NCI-H146 (cell line): ENCODE results near the gene SALL3.
"Not testable (repeated sequence)": the region's sequence is repeated elsewhere in the genome, so short reads cannot be mapped to it uniquely, and the experiment has no call there.

ENCODE experiments used
- DNase-seq: peaks from one replicate; lab custom pipeline; 2025; lab: John Stamatoyannopoulos, UW

The SALL3 gene

GRCh38 chr18:78979730-78980278 is at the start of gene SALL3:
TSS of gene SALL3 (plus strand) at chr18:78979818. CDS start at chr18:78980275, 457 bp downstream.
- DNase-seq: peak; percentile 88

DNA sequence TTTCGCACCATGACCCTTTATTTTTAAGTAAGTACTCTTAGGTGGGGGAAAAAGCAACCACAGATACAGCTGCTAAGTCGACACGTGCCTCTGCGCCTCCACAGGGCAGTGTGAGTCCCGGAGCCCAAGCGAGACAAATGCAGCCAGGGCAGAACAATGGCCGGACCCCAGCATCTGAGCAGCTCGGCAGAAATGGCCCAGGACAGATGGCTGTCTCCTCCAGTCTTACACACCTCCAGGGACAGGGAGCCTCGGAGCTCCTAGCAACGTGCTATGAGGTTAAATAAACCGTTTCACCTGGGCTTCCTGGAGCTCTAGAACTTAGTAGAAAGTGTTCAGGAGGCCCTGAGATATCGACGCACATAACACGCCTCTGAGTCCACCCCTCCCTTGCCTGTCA is 47.3 kb upstream of the SALL3 start:
- no peak for DNase-seq

DNA sequence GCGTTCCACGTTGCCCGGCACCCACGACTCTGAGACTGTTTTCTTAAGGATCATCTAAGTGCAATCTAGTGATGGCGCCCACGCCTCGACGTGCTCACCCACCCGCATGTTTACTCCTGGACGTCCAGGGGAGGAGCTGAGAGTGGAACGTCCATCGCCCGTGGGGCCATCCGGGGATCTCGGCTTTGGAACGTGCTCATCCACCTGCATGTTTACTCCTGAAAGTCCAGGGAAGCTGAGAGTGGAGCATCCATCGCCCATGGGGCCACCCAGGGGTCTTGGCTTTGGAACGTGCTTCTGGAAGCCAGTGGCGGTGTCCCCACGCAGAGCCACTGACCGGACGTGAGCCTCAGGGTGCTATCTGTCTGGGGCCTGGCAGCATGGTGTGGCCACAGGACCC is 45.6 kb upstream of the SALL3 start:
- no peak for DNase-seq

GRCh38 chr18:78934551-78935225 is 44.9 kb upstream of the SALL3 start:
- DNase-seq: no peak

DNA sequence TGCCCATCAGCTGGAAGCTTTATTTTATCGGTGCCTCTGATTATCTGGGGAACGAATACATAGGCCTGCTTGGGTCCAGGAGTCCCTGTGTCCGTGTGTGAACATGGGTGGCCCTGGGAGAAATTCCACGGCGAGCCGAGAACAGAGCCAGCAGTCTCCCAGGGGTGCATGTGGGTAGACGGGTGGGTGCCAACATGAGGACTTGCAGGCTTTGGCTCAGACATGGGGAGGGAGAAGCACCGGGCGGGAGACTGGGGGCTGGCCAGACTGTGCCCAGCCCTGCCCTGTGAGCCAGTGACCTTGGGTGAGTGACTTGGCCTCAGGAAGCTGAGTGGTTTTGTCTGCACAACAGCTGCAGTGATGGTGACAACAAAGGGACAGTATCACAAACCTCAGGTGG is 44.2 kb upstream of the SALL3 start:
- DNase-seq: no peak

DNA sequence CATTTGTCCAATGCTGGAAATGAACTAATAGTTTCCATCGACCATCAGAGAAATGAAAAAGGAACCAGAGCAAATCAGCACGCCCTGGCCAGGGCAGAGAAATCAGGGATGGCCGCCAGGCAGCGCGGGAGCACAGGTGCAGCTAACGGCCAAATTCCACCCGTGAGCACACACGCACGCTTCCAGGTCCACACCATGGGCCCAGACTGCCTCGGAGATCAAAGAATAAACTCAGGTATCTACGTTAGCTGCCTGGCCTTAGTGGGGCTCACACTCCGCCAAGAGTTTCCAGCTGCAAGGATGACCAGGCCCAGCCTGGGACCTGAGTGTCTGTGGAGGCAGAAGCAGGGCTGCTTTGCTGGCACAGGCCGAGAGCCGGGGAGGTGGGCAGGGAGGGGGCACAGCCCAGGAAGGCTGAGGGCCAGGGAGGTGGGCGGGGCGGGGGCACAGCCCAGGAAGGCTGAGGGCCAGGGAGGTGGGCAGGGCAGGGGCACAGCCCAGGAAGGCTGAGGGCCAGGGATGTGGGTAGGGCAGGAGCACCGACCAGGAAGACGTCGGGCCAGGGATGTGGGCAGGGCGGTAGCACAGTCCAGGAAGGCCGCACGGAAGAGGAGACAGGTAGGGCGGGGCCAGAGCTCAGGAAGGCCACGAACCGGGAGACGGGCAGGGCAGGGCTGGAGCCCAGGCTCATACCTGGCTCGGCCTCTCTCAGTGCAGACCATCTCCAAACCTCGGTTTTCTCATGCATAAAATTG is 43.2 kb upstream of the SALL3 start:
- no peak for DNase-seq

DNA sequence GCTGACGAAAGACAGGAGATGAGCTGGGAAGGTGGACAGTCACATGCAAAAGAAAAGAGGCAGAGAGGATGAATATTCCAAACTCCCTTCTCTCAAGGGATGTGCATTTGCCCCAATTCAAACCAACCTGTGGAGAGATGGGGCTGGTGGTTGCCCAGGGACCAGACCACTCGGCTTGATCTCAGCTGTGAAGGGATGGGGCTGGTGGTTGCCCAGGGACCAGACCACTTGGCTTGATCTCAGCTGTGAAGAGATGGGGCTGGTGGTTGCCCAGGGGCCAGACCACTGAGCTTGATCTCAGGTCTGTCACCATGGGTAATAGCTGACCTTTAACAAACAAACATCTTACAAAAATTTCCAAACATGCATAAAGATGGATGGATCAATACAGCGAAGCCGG is 42.5 kb upstream of the SALL3 start:
- no peak for DNase-seq

DNA sequence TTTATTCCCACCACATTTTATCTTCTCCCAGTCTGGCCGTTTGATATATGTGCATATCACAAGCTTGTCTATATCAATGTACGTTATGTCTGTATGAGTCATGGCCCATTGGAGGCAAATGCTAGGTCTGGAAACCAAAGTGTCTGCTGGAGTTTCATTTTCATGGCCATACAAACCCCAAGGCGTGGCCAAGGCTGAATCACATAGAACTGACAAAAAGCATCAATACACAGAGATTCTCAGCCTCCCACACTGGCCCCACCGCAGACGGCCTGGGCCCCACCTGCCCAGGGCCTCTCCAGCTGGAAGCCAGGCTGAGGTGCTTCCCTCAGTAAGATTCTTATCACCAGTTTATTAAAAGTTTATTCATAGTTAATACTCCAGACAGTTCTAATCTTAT is 40.5 kb upstream of the SALL3 start:
- no peak for DNase-seq

DNA sequence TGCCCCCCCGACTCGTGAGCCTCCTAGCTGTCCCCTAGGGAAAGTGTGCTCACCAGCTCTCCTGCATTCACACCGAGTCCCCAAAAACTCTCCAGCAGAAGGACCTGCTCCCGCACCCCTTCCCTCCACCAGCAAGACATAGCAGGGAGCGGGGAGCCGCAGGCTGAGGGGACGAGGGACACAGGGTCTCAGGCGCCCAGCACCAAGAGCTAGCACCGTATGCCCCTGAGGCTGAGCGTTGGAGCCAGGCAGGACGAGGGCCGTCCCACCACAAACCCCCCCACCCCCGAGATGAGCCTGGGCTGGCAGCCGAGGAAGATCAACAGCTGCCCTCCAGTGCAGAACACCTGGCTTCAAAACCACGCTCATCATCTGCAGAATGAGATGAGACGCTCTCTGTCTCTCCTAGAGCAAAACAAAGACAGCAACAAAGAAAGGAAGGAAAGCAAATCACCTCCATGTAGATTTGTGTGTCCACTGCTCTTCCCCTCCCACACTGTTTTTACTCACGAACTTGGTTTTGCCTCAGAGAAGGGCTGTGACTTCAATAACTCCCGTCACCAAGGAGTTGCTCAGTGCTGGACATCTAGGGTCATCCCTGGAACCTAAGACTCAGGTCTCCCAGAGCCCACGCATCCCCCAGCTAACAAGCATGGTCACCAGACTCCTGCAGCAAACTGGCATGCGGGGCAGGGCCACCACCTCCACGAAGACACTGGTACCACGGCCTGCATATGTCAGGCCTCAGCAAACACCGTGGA is 39.7 kb upstream of the SALL3 start:
- DNase-seq: no peak

DNA sequence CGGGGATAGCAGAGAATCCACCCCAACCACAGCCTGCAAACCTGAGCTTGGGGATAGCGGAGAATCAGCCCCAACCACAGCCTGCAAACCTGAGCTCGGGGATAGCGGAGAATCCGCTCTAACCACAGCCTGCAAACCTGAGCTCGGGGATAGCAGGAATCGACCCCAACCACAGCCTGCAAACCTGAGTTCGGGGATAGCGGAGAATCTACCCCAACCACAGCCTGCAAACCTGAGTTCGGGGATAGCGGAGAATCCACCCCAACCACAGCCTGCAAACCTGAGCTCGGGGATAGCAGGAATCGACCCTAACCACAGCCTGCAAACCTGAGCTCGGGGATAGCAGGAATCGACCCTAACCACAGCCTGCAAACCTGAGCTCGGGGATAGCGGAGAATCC is 37.4 kb upstream of the SALL3 start:
- DNase-seq: not testable (repeated sequence)

GRCh38 chr18:78945628-78946027 is 34.0 kb upstream of the SALL3 start:
- no peak for DNase-seq

DNA sequence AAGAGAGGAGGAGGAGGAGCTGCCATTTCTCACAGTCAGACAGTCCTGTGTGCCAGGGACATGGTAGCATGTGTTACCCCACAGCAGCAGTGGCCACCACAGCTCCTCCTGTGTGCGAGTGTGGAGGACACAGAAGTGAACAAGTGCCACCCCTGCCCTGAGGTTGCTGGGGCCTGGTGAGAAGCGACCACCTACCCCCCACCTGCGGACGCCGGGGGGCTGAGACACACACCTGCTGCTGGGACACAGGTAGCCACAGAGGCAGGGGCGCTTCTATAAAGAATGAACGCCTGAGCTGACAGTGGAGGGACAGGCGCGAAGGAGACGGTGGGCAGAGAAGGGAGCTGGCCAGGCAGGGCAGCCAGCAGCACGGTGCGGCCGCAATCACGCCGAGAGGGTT is 32.3 kb upstream of the SALL3 start:
- no peak for DNase-seq

DNA sequence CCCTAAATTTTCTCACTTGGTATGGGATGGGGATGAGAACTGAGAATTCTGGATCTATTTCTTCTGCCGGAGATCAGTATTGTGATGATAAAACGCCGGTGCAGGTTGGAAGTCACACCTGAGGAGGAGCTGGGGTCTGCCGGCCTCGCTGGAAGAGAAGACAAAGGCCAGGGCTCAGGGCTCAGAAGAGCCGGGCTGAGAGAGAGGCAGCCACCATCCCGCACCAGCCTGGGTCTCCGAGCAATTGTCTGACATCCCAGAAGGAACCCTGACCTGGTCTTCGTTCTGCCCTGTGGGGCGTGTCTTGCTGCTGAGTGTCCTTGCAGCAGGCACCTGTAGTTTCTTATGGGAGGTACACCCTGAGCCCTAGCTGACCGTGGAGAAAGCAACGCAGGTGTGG is 31.4 kb upstream of the SALL3 start:
- DNase-seq: no peak

DNA sequence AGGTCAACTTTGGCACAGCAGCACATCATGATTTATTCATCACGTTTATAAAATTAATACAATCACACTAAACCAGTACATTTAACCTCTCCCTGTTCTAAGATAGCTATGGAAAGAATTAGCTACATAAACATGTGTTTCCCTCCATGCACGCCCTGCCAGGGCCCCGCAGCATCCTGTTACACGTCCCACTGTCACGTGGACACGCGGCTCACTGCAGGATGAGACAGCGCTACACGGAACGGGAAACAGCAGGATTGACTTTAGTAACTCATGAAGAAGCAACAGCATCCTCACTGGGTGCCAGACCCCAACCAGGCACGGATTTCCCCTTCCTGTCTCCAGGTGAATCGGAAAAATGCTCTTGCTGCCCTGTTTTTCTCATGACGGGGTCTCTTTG is 30.9 kb upstream of the SALL3 start:
- DNase-seq: no peak

DNA sequence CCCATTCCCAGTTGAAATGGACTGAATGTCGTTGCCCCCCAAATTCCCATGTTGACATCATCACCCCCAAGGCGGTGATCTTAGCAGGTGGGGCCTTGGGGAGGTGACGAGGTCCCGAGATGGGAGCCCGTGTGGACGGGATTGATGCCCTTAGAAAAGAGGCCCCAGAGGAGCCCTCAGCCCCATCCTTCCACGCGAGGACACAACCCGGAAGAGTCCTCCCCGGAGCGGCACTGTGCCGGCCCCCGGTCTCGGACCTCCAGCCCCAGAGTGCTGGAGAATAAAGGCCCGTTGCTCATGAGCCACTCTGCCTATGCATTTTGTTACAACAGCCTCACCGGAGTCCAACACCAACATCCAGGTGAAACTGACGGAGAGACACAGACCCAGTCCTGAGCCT is 30.4 kb upstream of the SALL3 start:
- no peak for DNase-seq

GRCh38 chr18:78950386-78950785 is 29.2 kb upstream of the SALL3 start:
- no peak for DNase-seq

GRCh38 chr18:78953566-78953965 is 26.1 kb upstream of the SALL3 start:
- DNase-seq: peak; percentile 42

- no peak for DNase-seq
Measured at GRCh38 chr18:78955051-78955450, 24.6 kb upstream of the SALL3 start.

- DNase-seq: no peak
Measured at GRCh38 chr18:78957140-78957539, 22.5 kb upstream of the SALL3 start.

DNA sequence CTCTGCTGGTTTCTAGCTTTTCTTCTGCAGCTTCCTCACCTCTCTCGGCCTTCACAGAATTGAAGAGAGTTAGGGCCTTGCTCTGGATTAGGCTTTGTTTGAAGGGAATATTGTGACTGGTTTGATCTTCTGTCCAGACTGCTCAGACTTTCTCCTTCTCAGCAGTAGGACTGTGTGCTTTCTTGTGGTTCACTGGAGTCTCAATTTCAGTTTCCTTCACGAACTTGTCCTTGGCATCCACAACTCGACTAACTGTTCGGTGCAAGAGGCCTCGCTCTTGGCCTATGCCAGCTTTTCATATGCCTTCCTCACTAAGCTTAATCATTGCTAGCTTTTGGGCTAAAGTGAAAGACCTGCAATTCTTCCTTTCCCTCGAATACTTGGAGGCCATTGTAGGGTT is 18.9 kb upstream of the SALL3 start:
- no peak for DNase-seq

DNA sequence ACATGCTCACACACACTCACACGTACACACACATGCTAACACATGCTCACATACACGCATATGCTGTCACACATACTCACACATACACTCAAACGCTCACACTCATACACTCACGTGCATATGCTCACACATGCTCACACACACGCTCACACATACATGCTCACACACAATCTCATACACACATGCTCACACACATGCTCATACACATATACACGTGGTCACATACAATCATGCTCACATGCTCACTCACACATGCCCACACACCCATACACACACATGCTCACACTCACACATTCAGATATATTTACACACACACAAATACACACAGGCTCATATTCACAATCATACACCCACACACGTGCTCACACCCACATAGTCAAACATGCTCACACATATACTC is 17.5 kb upstream of the SALL3 start:
- DNase-seq: no peak

GRCh38 chr18:78964727-78965126 is 14.9 kb upstream of the SALL3 start:
- DNase-seq: not testable (repeated sequence)

DNA sequence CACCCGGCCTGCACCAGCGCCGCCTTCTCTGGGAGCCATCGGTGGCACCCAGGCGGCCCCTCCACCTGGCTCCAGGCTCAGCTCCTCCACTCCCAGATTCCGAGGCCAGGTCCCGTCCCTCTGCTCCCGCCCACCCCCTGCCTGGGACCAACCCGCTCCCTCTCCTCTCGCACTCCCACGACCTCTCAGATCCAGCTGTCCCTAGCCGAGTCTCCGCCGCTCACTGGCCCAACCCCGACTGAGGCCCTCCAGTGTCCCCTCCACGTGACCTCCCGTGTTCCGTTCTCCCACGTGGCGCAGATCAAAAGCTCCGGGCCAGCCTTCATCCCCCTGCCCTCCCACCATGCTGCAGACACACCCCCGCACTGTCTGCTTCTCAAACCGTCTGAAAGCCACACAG is 14.4 kb upstream of the SALL3 start:
- no peak for DNase-seq
